ENCODE results near the gene SIDT1. TPM values are rescaled to one million over a fixed set of nuclear protein-coding genes. Genes with fewer than 3 reads are reported as not detected.
A peak's percentile ranks its signal among the peaks of the same experiment; 100 is the strongest.

SIDT1 gene
- total RNA-seq, 2 experiments from 2014 or later: 11.3 TPM

DNA sequence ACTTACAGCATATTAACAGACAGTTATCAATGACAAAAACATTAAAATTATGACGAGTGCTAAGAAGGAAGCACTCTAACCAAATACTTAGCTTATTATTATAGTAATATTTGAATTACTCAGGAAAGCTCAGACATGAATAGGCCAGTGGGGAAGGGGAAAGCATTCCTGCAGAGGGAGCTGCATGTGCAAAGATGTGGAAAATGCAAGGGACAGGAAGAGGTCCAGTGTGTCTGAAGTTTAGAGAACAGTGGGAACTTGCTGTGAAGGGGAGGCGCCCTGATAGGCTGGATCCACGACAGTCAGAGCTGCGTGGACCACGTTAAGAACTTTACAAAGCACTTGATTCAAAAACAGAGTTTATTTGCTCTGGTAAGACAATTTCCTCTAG is 16.2 kb upstream of the SIDT1 start:
- POLR2A ChIA-PET: interaction anchor here (1.0 to 2.7 kb wide), 4 partner anchors 15 to 230 kb away, joined by 4 to 24 read pairs (median 14); partner anchors contain the start of genes ATP6V1A and NAA50
- Mint-ChIP-seq H3K9me3 (no peaks in the 10 kb centered on the region), H3K36me3 (no peaks in the 10 kb centered on the region), H3K27ac (peak overlapping the region; percentile 39), H3K4me1 (ENCODE audit: low read depth) (peaks cover 12% of the 10 kb centered on the region), H3K4me3 (no peak overlapping the region), H3K27me3 (peaks cover 18% of the 10 kb centered on the region)
- CTCF ChIA-PET: interaction anchor here (0.9 to 5.3 kb wide), 5 partner anchors 9 to 62 kb away, joined by 3 to 47 read pairs (median 5); no protein-coding TSS in a partner anchor
- DNase-seq: no peak
- intact Hi-C loops (cut with micrococcal nuclease): loop anchor here (10.0 kb wide), 1 partner anchor 539 kb away; the partner anchor contains the start of genes CCDC191 and QTRT2

DNA sequence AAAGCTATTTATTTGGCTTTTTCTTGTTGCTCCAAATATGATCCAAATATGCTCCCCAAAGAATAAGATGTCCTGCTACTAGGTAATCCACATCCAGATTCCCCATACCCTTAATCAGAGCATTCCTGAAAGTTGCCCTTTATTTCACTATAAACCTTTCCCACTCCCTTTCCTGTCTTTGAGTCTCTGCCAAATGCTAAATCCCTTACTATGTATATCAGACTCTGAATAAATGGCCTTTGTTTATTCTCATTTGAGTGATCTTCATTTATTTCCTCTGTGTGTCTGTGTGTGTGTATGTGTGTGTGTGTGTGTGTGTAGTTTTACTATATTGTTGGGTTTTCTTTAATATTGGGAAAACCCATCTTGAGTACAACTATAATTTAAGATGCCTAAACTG is 10.4 kb upstream of the SIDT1 start:
- Mint-ChIP-seq H3K4me1 (ENCODE audit: low read depth) (no peaks in the 10 kb centered on the region), H3K27me3 (peaks cover 14% of the 10 kb centered on the region), H3K9me3 (no peaks in the 10 kb centered on the region), H3K4me3 (no peak overlapping the region), H3K27ac (no peak overlapping the region), H3K36me3 (no peaks in the 10 kb centered on the region)
- ChIA-PET CTCF (no interaction called here), POLR2A (no interaction called here)
- intact Hi-C loops (cut with micrococcal nuclease): no loop called here
- DNase-seq: no peak

DNA sequence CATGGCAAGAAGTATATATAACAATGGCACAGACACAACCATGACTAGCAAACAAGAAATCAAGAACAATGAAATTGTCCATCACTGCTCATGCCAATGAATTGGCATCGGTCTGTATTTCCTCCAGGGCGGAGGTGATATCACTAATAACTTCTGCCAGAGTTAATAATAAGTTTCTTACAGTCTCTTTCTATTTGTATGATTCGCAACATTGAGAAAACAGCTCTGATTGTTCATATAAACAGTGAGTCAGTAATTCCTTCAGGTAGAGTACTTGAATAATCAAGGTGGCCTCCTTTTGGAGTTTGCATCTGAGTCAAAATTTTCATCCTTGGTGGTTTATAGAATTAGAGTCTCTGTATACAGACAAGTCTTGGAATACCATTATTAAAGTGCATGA is 9.1 kb upstream of the SIDT1 start:
- POLR2A ChIA-PET: no interaction called here
- Mint-ChIP-seq H3K9me3 (no peaks in the 10 kb centered on the region), H3K36me3 (no peaks in the 10 kb centered on the region), H3K27ac (no peak overlapping the region), H3K4me3 (no peak overlapping the region), H3K27me3 (peaks cover 11% of the 10 kb centered on the region), H3K4me1 (ENCODE audit: low read depth) (no peaks in the 10 kb centered on the region)
- intact Hi-C loops (cut with micrococcal nuclease): no loop called here
- CTCF ChIA-PET: interaction anchor here (1.1 kb wide), 1 partner anchor 30 kb away, joined by 5 read pairs; no protein-coding TSS in a partner anchor
- no peak for DNase-seq

DNA sequence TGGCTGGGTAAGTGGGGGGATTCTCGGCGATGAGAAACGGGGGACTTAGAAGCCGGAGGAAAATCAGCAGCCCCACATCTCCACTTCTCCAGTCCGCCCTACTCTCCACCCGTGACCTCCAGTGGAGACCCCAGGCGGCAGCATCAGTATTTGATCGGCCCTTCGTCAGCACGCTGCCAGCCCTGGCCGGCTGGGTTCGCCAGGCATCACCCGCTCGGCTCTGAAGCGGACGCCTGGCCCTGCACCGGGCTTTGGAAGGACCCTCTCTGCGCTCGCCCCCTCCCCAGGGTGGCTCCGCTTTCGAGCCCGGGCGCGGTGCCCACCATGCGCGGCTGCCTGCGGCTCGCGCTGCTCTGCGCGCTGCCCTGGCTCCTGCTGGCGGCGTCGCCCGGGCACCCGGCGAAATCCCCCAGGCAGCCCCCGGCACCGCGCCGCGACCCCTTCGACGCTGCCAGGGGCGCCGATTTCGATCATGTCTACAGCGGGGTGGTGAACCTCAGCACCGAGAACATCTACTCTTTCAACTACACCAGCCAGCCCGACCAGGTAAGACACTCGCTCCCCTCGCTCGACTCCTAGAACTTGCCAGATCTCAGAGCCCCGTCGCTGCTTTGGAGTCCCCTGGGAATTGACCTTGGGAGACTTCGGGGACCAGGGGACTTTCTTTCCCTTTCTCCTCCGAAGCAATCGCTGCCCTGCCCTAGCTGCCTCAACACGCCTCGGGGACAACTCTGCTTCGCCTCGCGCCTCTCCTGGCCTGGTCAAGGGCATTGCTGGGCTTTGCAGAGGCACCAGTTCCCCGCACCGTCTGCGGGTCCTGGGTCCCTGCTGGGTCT is 561 bp downstream of the SIDT1 start:
- Mint-ChIP-seq H3K27ac (peak overlapping the region; percentile 96), H3K9me3 (no peaks in the 10 kb centered on the region), H3K4me1 (ENCODE audit: low read depth) (peaks cover 52% of the 10 kb centered on the region), H3K4me3 (peak overlapping the region; percentile 98), H3K36me3 (peaks cover 2% of the 10 kb centered on the region), H3K27me3 (no peaks in the 10 kb centered on the region)
- ChIA-PET POLR2A (interaction anchor here (2.0 to 2.7 kb wide), 2 partner anchors 14 to 18 kb away, joined by 4 to 24 read pairs; partner anchors contain the start of gene SPICE1), CTCF (interaction anchor here (1.0 to 2.5 kb wide), 3 partner anchors 18 to 40 kb away, joined by 3 to 7 read pairs (median 5); partner anchors contain the start of gene SPICE1)
- peak; percentile 54 for DNase-seq
- intact Hi-C loops (cut with micrococcal nuclease): loop anchor here (1.0 to 10.0 kb wide), 7 partner anchors 18 to 772 kb away; partner anchors contain the start of genes NAA50, SPICE1, USF3 and ZDHHC23

DNA sequence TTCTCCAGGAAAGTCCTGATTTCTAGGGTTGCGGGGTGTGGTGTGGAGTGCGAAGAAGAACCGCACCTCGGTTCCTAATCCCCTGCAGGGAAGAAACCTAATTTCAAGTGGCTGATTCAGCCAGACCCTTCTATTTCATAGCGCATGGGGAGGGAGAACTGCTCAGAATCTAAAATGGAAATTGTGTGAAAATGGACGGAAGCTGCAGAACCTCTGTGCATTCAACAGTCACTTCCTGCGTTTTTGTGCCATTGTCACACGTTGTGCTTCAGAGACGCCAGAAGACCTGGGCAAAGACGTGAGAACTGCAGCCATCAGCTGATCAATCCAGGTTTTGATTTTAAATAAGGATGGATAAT is 1.2 kb downstream of the SIDT1 start:
- H3K4me1 Mint-ChIP-seq (ENCODE audit: low read depth): peaks cover 52% of the 10 kb centered on the region
- intact Hi-C loops (cut with micrococcal nuclease): loop anchor here (1.0 to 10.0 kb wide), 5 partner anchors 39 to 771 kb away; partner anchors contain the start of genes USF3 and ZDHHC23

DNA sequence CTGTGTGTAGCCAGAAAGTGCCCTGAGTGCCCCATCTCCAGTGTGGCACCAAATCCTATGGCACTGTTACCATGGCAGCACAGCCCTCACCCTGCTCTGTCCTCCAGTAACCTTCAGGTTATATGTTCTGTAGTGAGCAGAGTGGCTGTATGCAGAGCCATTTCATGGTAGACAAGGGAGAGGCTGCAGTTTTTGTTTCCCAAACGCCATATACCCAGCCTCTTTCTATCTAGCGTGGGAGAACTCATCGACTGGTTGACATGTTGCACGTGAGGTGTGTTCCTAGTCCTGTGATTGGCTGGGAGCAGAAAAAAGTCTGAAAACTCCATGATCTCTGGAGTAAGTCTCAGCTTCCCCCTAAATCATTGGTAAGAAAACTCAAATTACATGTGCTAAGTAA is 2.0 kb downstream of the SIDT1 start:
- intact Hi-C loops (cut with micrococcal nuclease): loop anchor here (5.0 to 10.0 kb wide), 3 partner anchors 163 to 770 kb away; partner anchors contain the start of genes USF3 and ZDHHC23
- no peak overlapping the region for H3K27ac Mint-ChIP-seq
- peaks cover 2% of the 10 kb centered on the region for H3K36me3 Mint-ChIP-seq
- H3K4me1 Mint-ChIP-seq (ENCODE audit: low read depth): peaks cover 50% of the 10 kb centered on the region
- H3K4me3 Mint-ChIP-seq: peak overlapping the region; percentile 98
- ChIA-PET CTCF (interaction anchor here (0.8 to 2.5 kb wide), 3 partner anchors 20 to 1627 kb away, joined by 3 to 11 read pairs (median 7); partner anchors contain the start of gene SPICE1), POLR2A (interaction anchor here (0.6 to 2.7 kb wide), 4 partner anchors 12 to 549 kb away, joined by 3 to 24 read pairs (median 4); partner anchors contain the start of gene SPICE1)
- H3K9me3 Mint-ChIP-seq: no peaks in the 10 kb centered on the region
- no peaks in the 10 kb centered on the region for H3K27me3 Mint-ChIP-seq
- peak; percentile 21 for DNase-seq

More for the DNA sequence above, 1.2 kb downstream of the SIDT1 start:
- Mint-ChIP-seq H3K27me3 (no peaks in the 10 kb centered on the region), H3K9me3 (no peaks in the 10 kb centered on the region), H3K36me3 (peaks cover 2% of the 10 kb centered on the region), H3K27ac (peak overlapping the region; percentile 86), H3K4me3 (peak overlapping the region; percentile 98)
- peak; percentile 56 for DNase-seq
- ChIA-PET CTCF (interaction anchor here (1.0 to 2.5 kb wide), 4 partner anchors 19 to 44 kb away, joined by 3 to 11 read pairs (median 6); partner anchors contain the start of gene SPICE1), POLR2A (interaction anchor here (1.2 to 2.7 kb wide), 3 partner anchors 13 to 21 kb away, joined by 3 to 24 read pairs (median 4); partner anchors contain the start of gene SPICE1)

DNA sequence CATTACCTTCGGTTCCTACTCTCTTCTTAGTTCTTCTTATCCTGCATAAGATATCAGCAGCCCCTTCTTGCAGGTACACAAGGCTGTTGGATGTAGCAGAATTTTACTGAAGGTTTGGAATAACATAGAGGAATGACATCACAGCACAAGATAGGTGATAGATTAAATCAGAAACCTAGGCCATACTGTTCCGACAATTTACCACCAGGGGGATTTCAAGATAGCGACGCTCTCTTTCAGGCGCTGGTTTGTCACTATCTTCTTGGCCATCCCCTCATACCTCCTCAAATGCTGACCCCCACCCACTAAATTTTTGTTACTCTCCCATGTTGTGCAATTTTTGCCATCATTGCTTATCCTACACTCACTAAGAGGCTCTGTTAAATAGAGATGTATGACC is 3.5 kb downstream of the SIDT1 start:
- POLR2A ChIA-PET: no interaction called here
- DNase-seq: no peak
- H3K4me3 Mint-ChIP-seq: no peak overlapping the region
- no peak overlapping the region for H3K27ac Mint-ChIP-seq
- H3K9me3 Mint-ChIP-seq: no peaks in the 10 kb centered on the region
- no peaks in the 10 kb centered on the region for H3K27me3 Mint-ChIP-seq
- intact Hi-C loops (cut with micrococcal nuclease): loop anchor here (10.0 kb wide), 1 partner anchor 769 kb away; no protein-coding TSS in a partner anchor
- H3K4me1 Mint-ChIP-seq (ENCODE audit: low read depth): peaks cover 48% of the 10 kb centered on the region
- peaks cover 2% of the 10 kb centered on the region for H3K36me3 Mint-ChIP-seq
- CTCF ChIA-PET: interaction anchor here (0.6 to 2.0 kb wide), 7 partner anchors 11 to 42 kb away, joined by 3 to 10 read pairs (median 4); partner anchors contain the start of gene SPICE1

DNA sequence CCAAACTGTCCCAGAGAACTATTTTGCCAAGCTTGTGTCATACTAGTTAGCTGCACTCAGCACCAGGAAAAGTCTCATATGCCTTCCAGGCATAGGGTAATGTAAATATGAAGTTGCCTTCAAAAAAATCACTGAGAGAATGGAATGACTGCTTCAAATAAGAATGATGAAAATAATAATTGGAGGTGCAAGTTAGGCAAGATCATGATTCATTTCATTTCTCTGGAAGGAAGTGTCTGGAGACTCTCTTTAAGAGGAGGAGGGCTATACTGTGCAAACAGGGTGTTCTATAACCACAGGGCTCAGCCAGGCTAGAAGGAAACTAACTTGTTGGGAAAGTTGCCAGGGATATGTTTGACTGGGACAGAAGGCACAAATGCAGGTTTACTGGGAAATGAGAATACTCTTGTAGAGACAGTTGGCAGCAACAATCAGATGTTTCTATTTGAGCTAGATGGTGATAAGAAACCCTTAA is 4.3 kb downstream of the SIDT1 start:
- ChIA-PET POLR2A (no interaction called here), CTCF (interaction anchor here (0.6 to 2.0 kb wide), 9 partner anchors 12 to 562 kb away, joined by 3 to 10 read pairs (median 4); partner anchors contain the start of gene SPICE1)
- intact Hi-C loops (cut with micrococcal nuclease): loop anchor here (10.0 kb wide), 1 partner anchor 768 kb away; no protein-coding TSS in a partner anchor
- DNase-seq: no peak
- Mint-ChIP-seq H3K4me3 (no peak overlapping the region), H3K36me3 (peaks cover 4% of the 10 kb centered on the region), H3K9me3 (peaks cover 2% of the 10 kb centered on the region), H3K4me1 (ENCODE audit: low read depth) (peaks cover 42% of the 10 kb centered on the region), H3K27ac (no peak overlapping the region), H3K27me3 (no peaks in the 10 kb centered on the region)

DNA sequence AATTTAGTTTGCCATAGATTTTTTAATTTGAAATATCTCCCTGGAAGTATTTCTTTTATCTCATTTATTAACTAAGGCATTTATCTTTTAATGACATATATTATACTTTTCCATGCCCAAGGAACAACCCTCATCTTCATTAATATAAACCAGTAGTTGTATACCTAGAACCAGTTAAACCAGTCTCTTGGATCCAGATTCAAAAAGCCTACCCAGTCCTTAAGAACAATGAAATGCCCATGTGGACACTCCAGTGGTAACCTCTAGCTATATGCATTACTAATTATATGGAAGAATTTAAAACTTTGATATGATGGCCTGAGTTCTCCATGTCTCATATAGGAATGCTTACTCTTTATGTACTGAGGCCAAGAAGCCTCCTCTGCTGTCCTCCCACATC is 4.8 kb downstream of the SIDT1 start:
- Mint-ChIP-seq H3K4me1 (ENCODE audit: low read depth) (peaks cover 38% of the 10 kb centered on the region), H3K27ac (no peak overlapping the region), H3K4me3 (no peak overlapping the region), H3K36me3 (peaks cover 4% of the 10 kb centered on the region), H3K27me3 (no peaks in the 10 kb centered on the region), H3K9me3 (peaks cover 3% of the 10 kb centered on the region)
- no peak for DNase-seq
- ChIA-PET CTCF (interaction anchor here (0.6 to 2.0 kb wide), 6 partner anchors 12 to 563 kb away, joined by 3 to 10 read pairs (median 5); partner anchors contain the start of gene SPICE1), POLR2A (no interaction called here)
- intact Hi-C loops (cut with micrococcal nuclease): loop anchor here (10.0 kb wide), 1 partner anchor 768 kb away; no protein-coding TSS in a partner anchor

DNA sequence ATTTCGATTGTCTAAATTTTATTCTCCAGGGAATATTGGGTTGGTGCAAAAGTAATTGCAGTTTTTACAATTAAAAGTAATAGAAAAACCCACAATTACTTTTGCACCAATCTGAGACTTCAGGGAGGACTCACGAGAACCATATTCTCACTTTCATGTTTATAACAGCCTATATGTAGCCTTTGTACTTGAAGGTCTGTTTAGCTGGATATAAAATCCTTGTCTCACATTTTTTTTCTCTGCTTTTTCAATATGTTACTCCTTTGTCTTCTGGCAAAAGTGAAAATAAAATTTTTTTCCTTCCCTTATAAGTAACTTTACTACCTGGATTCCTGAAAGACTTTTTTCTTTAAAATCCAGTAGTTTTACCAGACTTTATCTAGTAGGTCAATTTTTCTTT is 9.2 kb downstream of the SIDT1 start:
- POLR2A ChIA-PET: no interaction called here
- CTCF ChIA-PET: interaction anchor here (1.2 to 1.4 kb wide), 2 partner anchors 27 to 36 kb away, joined by 3 read pairs; partner anchors contain the start of gene SPICE1

DNA sequence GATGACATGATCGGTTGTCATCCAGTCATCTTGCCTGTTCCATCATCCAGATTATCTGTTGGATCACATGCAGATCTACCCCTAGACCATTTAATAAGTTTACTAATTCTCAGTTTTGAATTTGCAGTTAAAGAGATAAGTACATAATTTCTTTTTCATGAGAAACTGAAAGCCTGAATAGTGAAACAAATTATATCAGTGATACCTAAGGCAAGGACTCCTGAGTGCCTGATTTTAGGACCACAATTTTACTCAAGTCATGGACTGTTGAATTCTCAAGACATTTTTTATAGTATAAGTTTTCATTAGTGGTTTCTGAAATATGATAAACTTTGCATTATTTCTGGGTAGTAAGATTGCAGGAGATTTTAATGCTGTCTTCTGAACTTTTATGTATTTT is 13.2 kb downstream of the SIDT1 start:
- intact Hi-C loops (cut with micrococcal nuclease): loop anchor here (5.0 kb wide), 1 partner anchor 33 kb away; no protein-coding TSS in a partner anchor
- no peak for DNase-seq
- Mint-ChIP-seq H3K4me3 (no peak overlapping the region), H3K27me3 (no peaks in the 10 kb centered on the region), H3K36me3 (peaks cover 12% of the 10 kb centered on the region), H3K27ac (no peak overlapping the region), H3K4me1 (ENCODE audit: low read depth) (peaks cover 32% of the 10 kb centered on the region), H3K9me3 (peaks cover 6% of the 10 kb centered on the region)
- ChIA-PET POLR2A (no interaction called here), CTCF (interaction anchor here (0.7 kb wide), 1 partner anchor 42 kb away, joined by 3 read pairs; no protein-coding TSS in a partner anchor)

More for the DNA sequence above, 9.2 kb downstream of the SIDT1 start:
- no peak overlapping the region for H3K4me3 Mint-ChIP-seq
- peaks cover 12% of the 10 kb centered on the region for H3K36me3 Mint-ChIP-seq
- peaks cover 27% of the 10 kb centered on the region for H3K4me1 Mint-ChIP-seq (ENCODE audit: low read depth)
- H3K27me3 Mint-ChIP-seq: no peaks in the 10 kb centered on the region
- no peak for DNase-seq
- intact Hi-C loops (cut with micrococcal nuclease): no loop called here
- no peak overlapping the region for H3K27ac Mint-ChIP-seq
- peaks cover 6% of the 10 kb centered on the region for H3K9me3 Mint-ChIP-seq

Measured in activated CD4-positive, alpha-beta memory T cell treated with anti-CD3 and anti-CD28 coated beads for 36 hours (primary cell).